OCI-LY1 (cell line): ENCODE data around the gene CCDC27.

Source experiments
- CTCF ChIP-seq: fragments of 200-600 bp; sonication (generic), shearing (Covaris generic); IDR thresholded peaks from 2 replicates; pipeline ENCODE4 v1.5.1; 2017; ENCODE audit warnings: mild to moderate bottlenecking, antibody characterized with exemption, low read length, moderate library complexity, mixed read lengths
- EZH2 ChIP-seq: fragments of 200-600 bp; sonication (generic), shearing (Covaris generic); IDR thresholded peaks from 2 replicates; pipeline ENCODE4 v1.8.0; 2017; ENCODE audit warnings: borderline replicate concordance, mixed run types, mild to moderate bottlenecking, antibody characterized with exemption, low read length, moderate library complexity, mixed read lengths

DNA sequence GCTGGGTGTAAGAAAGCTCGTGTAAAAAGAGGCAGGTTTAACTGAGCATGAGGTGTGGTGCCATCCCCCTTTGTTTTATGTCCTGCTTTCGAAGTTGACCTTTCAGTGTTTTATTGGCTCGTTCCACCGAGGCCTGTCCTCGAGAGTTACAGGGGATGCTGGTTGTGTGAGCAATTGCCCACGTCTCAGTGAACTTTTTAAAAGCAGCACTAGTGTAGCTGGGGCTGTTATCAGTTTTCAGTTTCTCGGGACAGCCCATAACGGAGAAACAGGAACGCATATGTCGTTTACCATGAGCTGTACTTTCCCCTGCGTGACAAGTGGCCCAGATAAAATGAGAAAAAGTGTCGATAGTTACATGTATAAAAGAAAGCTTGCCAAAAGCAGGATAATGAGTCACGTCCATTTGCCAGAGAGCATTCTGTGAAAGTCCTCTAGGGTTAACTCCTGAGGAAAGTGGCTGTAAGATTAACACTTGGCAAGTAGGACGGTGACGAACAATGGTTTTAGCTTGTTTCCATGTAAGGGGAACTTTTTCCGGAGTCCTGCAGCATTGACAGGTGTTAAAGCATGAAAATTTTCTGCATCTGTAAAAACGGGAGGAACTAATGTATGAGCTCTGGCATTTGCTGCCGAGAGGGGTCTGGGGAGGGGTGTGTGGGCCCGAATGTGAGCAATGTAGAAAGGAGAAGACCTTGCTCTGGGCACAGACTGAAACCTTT, 51.8 kb downstream of the CCDC27 start:
- TF ChIP-seq CTCF (no peak), EZH2 (no peak)
